Activated T-cell treated with anti-CD3 and anti-CD28 coated beads, Interleukin-2, amount 50 U/mL, for 1 hour (primary cell): ENCODE results near the gene LACTBL1.
"Not testable (repeated sequence)": the region's sequence is repeated elsewhere in the genome, so short reads cannot be mapped to it uniquely, and the experiment has no call there.

Source experiments
- DNase-seq: peaks from one replicate; pipeline ENCODE4 v3.0.0-alpha.2; 2020

Gene LACTBL1

GRCh38 chr1:22976461-22977243, 4.0 kb upstream of the LACTBL1 start:
- DNase-seq: peak; percentile 46

DNA sequence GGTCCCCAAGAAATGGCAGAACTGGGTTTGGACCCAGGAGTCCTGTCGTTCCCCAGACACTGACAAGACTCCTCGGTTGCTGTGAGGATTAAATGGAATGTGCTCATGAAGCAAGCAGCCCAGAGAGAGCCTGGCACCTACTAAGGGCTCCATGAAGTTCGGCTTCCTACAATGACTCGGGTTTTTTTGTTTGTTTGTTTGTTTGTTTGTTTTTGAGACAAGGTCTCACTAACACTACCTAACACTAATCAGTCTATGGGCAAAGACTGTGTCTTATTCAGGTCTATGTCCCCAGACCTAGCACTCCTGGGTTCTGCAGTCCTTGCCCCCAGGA, 3.4 kb upstream of the LACTBL1 start:
- DNase-seq: no peak

- DNase-seq: no peak
These were observed 3.0 kb upstream of the LACTBL1 start for GRCh38 chr1:22975694-22976093.

- DNase-seq: no peak
These were observed 858 bp downstream of the LACTBL1 start for GRCh38 chr1:22971611-22972405.

GRCh38 chr1:22971161-22971560, 1.5 kb downstream of the LACTBL1 start:
- no peak for DNase-seq

DNA sequence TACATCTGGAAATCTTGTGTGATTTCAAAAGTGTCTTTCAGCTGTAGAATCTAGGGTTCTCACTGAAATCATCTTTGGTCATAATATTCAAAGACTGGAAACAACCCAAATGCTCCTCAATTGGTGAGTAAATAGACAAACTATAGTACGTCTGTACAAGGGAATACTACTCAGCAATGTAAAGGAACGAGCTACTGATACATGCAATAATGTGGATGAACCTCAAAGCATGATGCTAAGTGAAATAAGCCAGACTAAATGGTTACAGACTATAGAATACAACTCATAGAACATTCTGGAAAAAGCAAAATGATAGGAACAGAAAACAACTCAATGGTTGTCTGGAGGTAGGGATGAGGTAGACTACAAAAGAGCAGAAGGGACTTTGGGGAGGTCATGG, 2.6 kb downstream of the LACTBL1 start:
- no peak for DNase-seq

GRCh38 chr1:22969304-22969709, 3.4 kb downstream of the LACTBL1 start:
- no peak for DNase-seq

- DNase-seq: no peak
These were observed 4.8 kb downstream of the LACTBL1 start for GRCh38 chr1:22967833-22968232.

- DNase-seq: no peak
These were observed 6.4 kb downstream of the LACTBL1 start for GRCh38 chr1:22966309-22966708.

DNA sequence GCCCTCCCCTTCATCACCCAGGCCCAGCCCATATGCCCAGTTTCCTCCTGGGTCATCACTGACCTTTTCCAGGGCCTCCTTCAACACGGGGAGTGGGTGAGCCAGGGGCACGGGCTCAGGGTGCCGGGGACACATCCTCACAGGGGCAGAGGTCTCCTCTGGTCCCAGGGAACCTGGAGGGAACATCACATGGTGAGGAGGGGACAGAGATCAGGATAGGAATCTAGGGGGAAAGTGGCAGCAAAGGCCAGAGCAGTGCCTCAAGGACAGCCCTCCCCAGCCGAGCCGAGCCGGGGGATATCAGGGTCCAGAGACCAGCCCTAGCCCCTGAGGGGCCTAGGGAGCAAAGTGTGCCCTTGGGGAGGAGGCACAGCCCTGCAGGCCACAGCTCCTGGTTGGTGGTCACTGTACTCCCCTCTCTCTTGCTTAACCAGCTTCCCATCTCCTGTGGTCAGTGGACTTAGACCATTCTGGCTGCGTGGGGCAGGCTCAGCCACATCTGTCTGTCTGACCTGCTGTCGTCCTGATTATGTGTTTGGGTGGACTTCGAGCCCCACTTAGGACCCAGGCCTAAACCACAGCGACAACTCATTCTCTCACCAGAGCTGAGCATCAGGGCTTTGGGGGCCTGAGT, 9.5 kb downstream of the LACTBL1 start:
- no peak for DNase-seq

DNA sequence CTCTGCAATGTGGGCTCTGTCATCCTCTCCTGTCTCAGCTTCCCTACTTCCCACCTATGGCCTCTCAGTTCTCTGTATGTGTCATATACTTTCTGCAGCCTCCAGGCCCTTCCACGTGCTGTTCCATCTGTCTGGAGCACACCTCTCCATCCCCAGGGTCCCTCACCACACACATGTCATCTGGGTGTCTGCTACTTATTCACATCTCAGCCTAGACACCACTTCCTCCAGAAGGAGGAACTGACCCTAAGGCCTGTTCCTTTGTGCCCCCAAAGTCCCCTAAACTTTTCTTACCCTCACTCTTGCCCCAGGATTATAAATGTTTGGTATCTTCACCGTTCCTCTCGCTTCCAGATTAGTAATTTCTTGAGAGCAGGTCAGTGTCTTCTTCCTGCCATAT, 10.1 kb downstream of the LACTBL1 start:
- no peak for DNase-seq

DNA sequence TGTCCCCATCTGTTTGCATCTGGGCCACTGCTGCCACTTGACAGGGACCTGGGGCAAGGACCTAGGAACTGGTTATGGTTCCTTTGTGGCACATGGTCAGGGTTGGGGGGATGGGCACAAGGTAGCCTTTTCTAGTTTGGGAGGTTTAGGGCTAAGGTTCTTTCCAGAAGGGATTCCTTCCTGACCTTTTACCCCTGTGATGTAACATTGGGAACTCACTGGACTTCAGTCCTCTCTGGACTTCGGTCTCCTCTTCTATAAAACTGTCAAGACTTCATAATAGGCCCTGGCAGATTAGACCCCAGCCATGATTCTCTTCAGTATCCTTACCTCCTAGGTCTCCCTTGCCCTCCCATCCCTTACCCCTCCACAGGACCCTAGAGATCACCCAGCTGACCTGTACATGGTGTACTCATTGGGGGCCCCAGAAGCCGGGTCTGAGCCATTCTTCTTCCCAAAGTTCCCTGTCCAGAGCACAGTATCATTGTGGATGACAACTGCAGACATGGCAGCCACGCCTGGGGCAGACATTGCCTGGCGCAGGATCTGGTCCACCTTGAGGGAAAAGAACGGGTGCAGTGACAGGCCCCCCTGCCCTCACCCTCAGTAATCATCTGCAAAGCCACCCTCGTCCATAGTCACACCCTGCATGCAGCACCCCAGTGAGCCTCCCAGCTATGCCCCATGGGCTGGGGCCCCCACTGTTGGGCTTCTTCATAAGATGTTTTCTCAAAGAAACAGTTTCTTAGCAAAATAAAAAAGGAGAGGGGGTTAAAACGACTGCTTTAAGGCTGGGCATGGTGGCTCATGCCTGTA, 12.9 kb downstream of the LACTBL1 start:
- no peak for DNase-seq

GRCh38 chr1:22958556-22958955, 14.1 kb downstream of the LACTBL1 start:
- DNase-seq: no peak

DNA sequence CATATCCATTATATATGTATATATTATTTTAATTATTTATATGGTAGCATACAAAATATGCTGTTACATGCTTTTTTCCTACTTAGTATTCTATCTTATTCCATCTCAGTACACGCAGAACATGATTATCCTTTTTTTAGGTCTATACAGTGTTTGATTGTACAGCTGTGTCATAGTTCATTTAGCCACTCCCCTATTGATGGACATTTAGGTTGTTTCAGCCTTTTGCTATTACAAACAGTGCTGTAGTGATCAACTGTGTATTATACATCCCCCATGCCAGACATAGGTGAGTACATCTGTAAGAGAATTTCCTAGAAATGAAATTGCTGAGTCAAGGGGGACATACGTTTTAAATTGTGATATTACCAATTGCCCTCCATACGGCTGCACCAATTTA, 15.6 kb downstream of the LACTBL1 start:
- no peak for DNase-seq

DNA sequence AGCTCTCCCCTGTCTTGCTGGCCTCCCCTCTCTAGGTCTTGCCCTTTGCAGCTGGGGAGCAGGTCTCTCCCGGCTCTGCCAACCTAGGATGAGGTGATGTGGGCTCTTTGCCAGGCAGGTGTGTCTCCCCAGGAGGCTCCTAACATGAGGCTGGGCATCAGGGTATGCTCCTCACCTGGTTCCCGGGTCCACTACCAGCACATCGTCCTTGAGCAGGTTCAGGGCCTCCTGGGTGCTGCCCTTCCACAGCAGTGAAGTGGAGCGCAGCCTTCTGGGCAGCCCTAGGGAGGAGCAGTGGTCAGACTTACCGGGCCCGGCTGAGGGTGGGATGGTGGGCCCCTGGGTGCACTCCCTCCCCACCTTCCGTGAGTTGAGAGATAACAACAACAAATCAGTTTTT, 17.5 kb downstream of the LACTBL1 start:
- DNase-seq: no peak

- DNase-seq: no peak
These were observed 18.9 kb downstream of the LACTBL1 start for GRCh38 chr1:22953740-22954141.

- no peak for DNase-seq
These were observed 19.5 kb downstream of the LACTBL1 start for GRCh38 chr1:22953057-22953739.

DNA sequence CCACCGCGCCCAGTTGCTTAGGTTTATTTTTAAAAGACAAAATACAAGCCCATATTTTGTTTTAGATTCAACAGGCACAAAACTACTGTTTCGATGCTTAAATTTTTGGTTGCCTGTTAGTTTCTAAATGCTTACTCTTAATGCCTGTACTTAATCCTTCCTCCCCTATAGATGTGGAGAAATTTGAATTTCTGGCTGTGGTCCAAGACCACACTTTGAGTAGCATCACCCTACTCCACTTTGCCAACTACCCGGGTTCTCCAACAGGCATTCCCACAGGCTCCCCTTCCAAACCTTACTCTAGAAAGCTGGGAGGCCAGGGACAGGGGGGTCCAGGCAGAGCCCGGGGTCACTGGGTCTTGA, 20.0 kb downstream of the LACTBL1 start:
- DNase-seq: no peak

- no peak for DNase-seq
These were observed 20.9 kb downstream of the LACTBL1 start for GRCh38 chr1:22951796-22952195.

DNA sequence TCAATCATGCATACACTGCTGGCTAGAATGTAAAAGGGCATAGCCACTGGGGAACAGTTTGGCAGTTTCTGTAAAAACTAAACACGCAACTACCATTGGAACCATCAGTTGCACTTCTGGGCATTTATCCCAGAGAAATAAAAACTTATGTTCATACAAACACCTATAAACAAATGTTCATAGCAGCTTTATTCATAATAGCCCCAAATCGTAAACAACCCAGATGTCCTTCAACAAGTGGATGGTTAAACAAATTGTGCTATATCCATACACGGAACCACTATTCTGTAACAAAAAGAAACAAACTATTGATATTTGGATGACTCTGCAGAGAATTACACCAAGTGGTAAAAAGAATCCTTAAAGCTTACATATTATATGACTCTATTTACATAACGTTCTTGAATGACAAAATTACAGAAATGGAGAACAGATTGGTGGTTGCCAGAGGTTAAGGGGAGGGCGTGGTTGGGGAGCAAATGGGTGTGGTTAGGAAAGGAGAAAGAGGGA, 22.8 kb downstream of the LACTBL1 start:
- no peak for DNase-seq

- DNase-seq: not testable (repeated sequence)
These were observed 27.5 kb downstream of the LACTBL1 start for GRCh38 chr1:22945171-22945570.

- DNase-seq: no peak
These were observed 28.2 kb downstream of the LACTBL1 start for GRCh38 chr1:22944346-22945055.
